ENCODE data around the gene CNBD2. TPM values are rescaled to one million over a fixed set of nuclear protein-coding genes. Genes with fewer than 3 reads are reported as not detected.
"Not testable (repeated sequence)": the region's sequence is repeated elsewhere in the genome, so short reads cannot be mapped to it uniquely, and the experiment has no call there.

The CNBD2 gene
- total RNA-seq, 2 experiments from 2014 or later = 4.8 to 5.3 TPM

DNA sequence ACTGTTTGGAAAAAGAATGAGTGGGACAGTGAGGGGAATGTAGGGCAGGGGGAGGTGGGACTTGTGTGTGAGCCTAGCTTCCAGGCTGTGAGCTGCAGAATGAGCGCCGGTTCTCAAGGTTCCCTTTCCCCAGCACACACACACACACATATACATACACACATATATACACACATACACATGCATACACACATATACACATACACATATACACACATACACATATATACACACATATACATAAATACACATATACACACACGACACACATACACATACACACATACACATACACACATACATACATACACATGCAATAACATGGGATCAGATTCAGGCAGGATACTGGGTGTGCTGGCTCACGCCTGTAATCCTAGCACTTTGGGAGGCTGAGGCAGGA, 66.5 kb downstream of the CNBD2 start:
- H3K4me1 Mint-ChIP-seq (ENCODE audit: low read depth) = no peaks in the 10 kb centered on the region
- CTCF ChIA-PET = no interaction called here
- no peaks in the 10 kb centered on the region for H3K9me3 Mint-ChIP-seq
- H3K4me3 Mint-ChIP-seq = no peak overlapping the region
- H3K27me3 Mint-ChIP-seq (ENCODE audit: low read depth) = no peaks in the 10 kb centered on the region
- no peak for DNase-seq
- H3K36me3 Mint-ChIP-seq (ENCODE audit: low read depth) = no peaks in the 10 kb centered on the region
- H3K27ac Mint-ChIP-seq = no peak overlapping the region
- intact Hi-C loops (cut with micrococcal nuclease) = no loop called here

DNA sequence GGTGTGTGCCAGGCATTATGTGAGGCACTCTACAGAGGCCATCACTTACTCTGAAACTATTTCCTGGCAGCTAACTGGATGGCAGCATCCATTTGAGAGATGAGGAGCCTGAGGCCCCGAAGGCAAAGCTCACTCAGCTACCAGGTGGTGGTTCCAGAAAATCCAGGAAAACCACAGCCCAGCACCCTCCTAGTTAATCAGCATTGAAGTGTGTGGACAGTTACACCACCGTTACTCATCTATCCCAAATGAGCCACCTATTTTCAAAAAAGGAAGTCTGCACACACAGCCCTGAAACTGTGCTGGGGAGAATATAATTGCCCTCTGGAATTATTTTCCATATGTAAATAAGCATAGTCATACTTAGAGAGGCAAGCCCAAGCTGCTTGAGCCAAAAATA, 67.4 kb downstream of the CNBD2 start:
- Mint-ChIP-seq H3K27ac (no peak overlapping the region), H3K4me1 (ENCODE audit: low read depth) (no peaks in the 10 kb centered on the region)
- no peak for DNase-seq

DNA sequence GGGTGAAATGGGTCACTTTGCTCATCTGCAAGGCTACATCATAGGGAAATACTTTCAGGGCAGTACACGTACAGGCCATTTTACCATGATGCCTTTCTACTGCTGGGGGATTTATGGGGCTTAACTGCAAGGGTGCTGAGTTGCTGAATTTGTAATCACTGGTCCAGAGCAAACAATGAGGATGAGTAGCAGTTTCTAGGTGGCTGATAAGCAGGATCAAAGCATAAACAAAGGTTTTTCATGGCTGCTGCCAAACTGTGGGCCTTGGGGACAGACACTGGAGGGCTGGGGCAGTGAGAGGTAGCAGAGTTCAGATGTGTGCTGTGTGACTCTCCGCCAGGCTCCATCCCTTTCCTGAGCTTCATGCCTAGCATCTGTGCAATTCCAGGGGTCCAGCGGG, 68.3 kb downstream of the CNBD2 start:
- intact Hi-C loops (cut with micrococcal nuclease) = no loop called here
- Mint-ChIP-seq H3K27ac (no peak overlapping the region), H3K4me3 (no peak overlapping the region), H3K36me3 (ENCODE audit: low read depth) (no peaks in the 10 kb centered on the region), H3K27me3 (ENCODE audit: low read depth) (no peaks in the 10 kb centered on the region), H3K4me1 (ENCODE audit: low read depth) (no peaks in the 10 kb centered on the region), H3K9me3 (no peaks in the 10 kb centered on the region)
- CTCF ChIA-PET = no interaction called here
- no peak for DNase-seq

More for the DNA sequence above, 67.4 kb downstream of the CNBD2 start:
- CTCF ChIA-PET = no interaction called here
- intact Hi-C loops (cut with micrococcal nuclease) = no loop called here
- H3K9me3 Mint-ChIP-seq = no peaks in the 10 kb centered on the region
- H3K4me3 Mint-ChIP-seq = no peak overlapping the region
- H3K27me3 Mint-ChIP-seq (ENCODE audit: low read depth) = no peaks in the 10 kb centered on the region
- H3K36me3 Mint-ChIP-seq (ENCODE audit: low read depth) = no peaks in the 10 kb centered on the region

DNA sequence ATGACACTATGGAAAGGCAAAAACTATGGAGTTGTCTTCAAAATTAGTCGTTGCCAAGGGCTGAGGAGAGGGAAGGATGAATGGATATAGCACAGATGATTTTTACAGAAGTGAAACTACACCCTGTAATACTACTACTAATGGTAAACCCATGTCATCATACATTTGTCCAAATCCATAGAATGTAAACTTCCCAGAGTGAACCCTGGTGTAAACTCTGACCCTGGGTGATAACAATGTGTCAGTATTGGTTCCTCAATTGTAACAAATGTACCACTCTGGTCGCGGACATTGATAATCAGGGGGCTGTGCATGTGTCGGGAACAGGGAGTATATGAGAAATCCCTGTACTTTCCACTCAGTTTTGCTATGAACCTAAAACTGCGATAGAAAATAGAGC, 72.2 kb downstream of the CNBD2 start:
- no peaks in the 10 kb centered on the region for H3K9me3 Mint-ChIP-seq
- H3K4me3 Mint-ChIP-seq = no peak overlapping the region
- no peak for DNase-seq
- H3K27ac Mint-ChIP-seq = no peak overlapping the region
- CTCF ChIA-PET = interaction anchor here (0.6 to 0.7 kb wide), 2 partner anchors 35 to 437 kb away, joined by 3 read pairs; no protein-coding TSS in a partner anchor
- intact Hi-C loops (cut with micrococcal nuclease) = no loop called here
- peaks cover 2% of the 10 kb centered on the region for H3K36me3 Mint-ChIP-seq (ENCODE audit: low read depth)
- H3K27me3 Mint-ChIP-seq (ENCODE audit: low read depth) = no peaks in the 10 kb centered on the region
- H3K4me1 Mint-ChIP-seq (ENCODE audit: low read depth) = peaks cover 3% of the 10 kb centered on the region

DNA sequence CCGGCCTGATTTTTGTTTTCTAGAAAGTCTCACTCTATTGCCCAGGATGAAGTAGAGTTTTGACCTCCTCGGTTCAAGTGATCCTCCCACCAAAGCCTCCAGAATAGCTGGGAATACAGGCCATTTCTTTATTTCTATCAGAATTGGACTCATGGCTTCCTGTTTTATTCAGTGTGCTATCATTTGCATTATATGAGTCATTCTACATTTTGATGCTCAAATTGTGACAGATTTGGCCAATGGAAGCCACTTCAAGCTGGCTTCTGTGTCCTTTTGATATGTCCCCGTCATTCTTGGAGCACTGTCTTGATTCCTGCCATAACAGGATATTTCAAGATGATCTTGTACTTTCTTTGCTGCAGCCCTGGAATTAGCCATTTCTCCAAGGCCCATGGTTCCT, 75.1 kb downstream of the CNBD2 start:
- CTCF ChIA-PET = interaction anchor here (1.0 to 1.1 kb wide), 2 partner anchors 14 to 50 kb away, joined by 3 to 4 read pairs; no protein-coding TSS in a partner anchor
- no peaks in the 10 kb centered on the region for H3K9me3 Mint-ChIP-seq

DNA sequence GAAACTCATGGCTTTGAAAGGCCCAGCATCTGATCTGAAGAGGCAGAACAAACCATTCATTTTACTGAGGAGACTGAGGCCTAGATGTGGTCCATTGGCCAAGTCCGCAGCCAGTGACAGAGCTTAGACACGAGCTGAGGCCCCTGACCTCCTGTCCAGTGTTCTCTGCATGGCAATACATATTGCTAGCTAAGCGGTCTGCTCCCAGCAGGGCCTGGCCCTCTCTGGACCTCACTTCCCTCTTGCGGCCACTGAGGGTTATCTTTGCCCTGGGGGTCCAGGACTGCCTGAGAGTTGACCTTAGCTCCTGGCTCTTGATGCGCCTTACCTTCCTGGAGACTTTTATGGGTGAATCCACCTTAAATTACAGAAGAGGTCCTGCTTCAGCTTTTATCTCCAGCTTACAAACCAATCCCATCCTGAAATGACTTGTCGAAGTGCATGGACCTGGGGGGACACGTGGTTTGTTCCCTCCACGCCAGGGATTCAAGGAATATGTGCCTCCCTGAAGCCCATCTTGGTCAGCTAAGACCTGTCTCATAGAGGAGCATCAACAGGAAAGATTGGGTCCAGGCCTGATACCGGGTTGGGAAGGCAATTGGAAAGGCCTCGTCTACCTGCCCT, 75.6 kb downstream of the CNBD2 start:
- no peaks in the 10 kb centered on the region for H3K9me3 Mint-ChIP-seq
- CTCF ChIA-PET = interaction anchor here (0.6 to 1.1 kb wide), 3 partner anchors 14 to 51 kb away, joined by 3 to 7 read pairs (median 4); no protein-coding TSS in a partner anchor
- H3K36me3 Mint-ChIP-seq (ENCODE audit: low read depth) = peaks cover 25% of the 10 kb centered on the region
- DNase-seq = no peak
- no peak overlapping the region for H3K27ac Mint-ChIP-seq
- intact Hi-C loops (cut with micrococcal nuclease) = no loop called here
- no peak overlapping the region for H3K4me3 Mint-ChIP-seq
- H3K27me3 Mint-ChIP-seq (ENCODE audit: low read depth) = no peaks in the 10 kb centered on the region
- H3K4me1 Mint-ChIP-seq (ENCODE audit: low read depth) = peaks cover 28% of the 10 kb centered on the region

More for the DNA sequence above, 75.1 kb downstream of the CNBD2 start:
- H3K36me3 Mint-ChIP-seq (ENCODE audit: low read depth) = peaks cover 19% of the 10 kb centered on the region
- intact Hi-C loops (cut with micrococcal nuclease) = no loop called here
- no peaks in the 10 kb centered on the region for H3K27me3 Mint-ChIP-seq (ENCODE audit: low read depth)
- peaks cover 22% of the 10 kb centered on the region for H3K4me1 Mint-ChIP-seq (ENCODE audit: low read depth)
- no peak for DNase-seq
- no peak overlapping the region for H3K27ac Mint-ChIP-seq
- H3K4me3 Mint-ChIP-seq = no peak overlapping the region

DNA sequence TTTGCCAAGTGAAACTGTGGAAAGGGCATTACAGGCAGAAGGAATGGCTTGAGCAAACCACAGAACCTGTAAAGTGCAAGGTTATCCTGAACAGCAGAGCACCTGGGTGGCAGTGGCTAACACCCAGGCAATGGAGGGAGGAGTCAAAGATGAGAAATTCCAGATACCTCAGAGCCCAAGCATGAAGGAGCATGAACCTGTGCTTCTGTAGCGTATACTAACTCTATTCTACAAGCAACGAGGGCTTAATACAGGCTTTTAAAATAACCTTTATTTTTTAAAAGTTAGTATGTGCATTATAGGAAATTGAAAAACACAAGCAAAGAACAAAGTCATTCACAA, 77.0 kb downstream of the CNBD2 start:
- intact Hi-C loops (cut with micrococcal nuclease) = no loop called here
- Mint-ChIP-seq H3K4me1 (ENCODE audit: low read depth) (peaks cover 31% of the 10 kb centered on the region), H3K9me3 (no peaks in the 10 kb centered on the region), H3K27ac (peak overlapping the region; percentile 47), H3K4me3 (no peak overlapping the region), H3K36me3 (ENCODE audit: low read depth) (peaks cover 36% of the 10 kb centered on the region), H3K27me3 (ENCODE audit: low read depth) (no peaks in the 10 kb centered on the region)
- CTCF ChIA-PET = no interaction called here
- no peak for DNase-seq

DNA sequence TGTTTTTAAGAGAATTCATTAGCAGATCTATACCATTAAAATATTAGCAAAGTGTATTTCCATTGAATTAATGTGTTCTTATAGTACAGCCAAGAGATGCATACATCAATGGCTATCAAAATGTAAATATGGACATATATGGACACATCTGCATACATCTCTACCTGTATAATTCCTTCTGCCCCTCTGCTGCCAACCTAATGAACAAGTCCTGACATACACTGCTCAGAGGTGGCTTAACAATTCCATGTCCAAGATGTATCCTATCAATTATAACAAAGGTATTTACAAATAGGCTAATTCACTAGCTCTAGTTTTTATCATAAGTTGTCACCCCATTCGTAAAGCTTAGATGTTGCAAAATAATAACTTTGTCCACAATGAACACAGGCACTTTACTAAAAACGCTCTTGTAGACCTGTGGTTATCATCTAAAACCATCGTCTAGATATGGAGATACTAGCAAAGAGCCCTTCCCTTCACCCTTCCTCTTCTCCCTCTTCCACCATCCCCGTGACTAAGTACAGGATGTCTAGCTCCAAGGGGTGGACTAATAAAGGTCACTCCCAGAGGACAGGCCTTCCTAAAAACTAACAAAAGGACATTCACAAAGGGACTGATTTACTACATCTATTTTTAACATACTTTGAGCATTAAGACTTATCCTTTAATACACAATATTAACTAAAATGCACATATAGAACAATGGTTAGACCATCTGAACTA, 77.8 kb downstream of the CNBD2 start:
- not testable (repeated sequence) for H3K4me3 Mint-ChIP-seq

DNA sequence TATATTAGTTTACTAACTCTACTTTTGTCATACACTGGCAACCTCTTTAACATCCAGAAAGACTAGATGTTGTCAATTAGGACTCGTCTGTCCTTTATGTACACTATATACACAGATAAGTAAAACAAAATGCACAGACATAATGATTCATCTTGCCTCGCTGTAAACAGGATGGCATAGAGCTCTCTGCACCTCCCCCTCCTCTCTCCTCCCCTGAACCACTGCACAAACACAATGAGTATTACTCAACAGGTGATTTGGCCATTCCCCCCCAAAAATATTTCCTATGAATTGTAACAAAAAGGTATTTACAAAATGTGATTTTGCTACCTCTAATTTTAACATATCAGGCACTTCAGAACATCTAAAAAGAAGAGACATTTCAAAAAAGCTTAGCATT, 81.0 kb downstream of the CNBD2 start:
- Mint-ChIP-seq H3K4me3 (peak overlapping the region; percentile 82), H3K36me3 (ENCODE audit: low read depth) (peaks cover 36% of the 10 kb centered on the region), H3K27ac (peak overlapping the region; percentile 83), H3K4me1 (ENCODE audit: low read depth) (peaks cover 35% of the 10 kb centered on the region)
- H3K9me3 Mint-ChIP-seq; DNase-seq; H3K27me3 Mint-ChIP-seq (ENCODE audit: low read depth); CTCF ChIA-PET; intact Hi-C loops (cut with micrococcal nuclease): not testable (repeated sequence)

More for the DNA sequence above, 77.8 kb downstream of the CNBD2 start:
- peaks cover 36% of the 10 kb centered on the region for H3K36me3 Mint-ChIP-seq (ENCODE audit: low read depth)
- CTCF ChIA-PET; DNase-seq; intact Hi-C loops (cut with micrococcal nuclease); H3K27me3 Mint-ChIP-seq (ENCODE audit: low read depth); H3K27ac Mint-ChIP-seq; H3K9me3 Mint-ChIP-seq: not testable (repeated sequence)
- peaks cover 34% of the 10 kb centered on the region for H3K4me1 Mint-ChIP-seq (ENCODE audit: low read depth)

DNA sequence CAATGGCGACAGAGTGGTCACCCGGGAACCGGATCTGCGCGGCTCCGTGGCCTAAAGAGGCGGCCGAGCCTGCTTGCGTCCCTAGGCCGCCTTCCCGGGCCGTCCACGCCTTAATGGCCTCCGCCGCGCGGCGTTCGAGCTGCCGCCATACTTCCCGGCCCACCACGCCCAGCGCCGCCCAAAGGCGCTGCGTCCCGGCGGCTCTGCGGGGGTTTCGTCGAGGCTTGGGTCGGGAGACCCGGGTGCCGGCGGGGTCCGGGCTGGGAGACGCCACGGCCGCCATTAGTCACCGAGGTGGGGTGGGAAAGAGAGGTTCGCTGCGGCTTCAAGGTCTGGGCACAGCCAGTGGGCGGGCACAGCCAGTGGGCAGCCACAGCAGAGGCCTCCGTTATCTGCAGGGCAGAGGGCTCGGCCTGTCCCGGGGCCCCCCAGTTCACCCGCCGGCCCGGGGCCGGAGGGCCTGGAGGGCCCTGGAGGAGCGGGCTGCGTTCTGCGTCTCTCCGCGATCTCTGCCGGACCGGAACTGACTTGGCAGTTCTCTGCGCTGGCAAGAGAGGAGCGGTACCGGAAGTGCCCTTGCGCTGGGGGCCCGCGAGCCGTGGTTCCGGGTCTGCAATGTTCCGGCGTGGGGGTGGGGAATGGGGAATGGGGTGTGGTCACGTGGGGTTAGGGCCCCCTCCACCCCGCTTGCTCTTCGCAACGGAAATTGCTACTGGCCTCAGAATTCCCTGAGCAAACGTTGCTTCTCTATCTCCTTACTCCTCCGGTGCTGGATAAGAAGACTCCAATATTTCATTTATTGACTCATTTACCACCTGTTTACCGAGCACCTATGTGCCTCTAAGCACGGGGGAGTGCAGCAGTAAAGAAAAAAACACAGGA, 82.3 kb downstream of the CNBD2 start:
- CTCF ChIA-PET = interaction anchor here (1.4 kb wide), 1 partner anchor 97 kb away, joined by 4 read pairs; the partner anchor contains the start of gene SCAND1
- H3K27me3 Mint-ChIP-seq (ENCODE audit: low read depth) = no peaks in the 10 kb centered on the region
- intact Hi-C loops (cut with micrococcal nuclease) = loop anchor here (2.0 to 5.0 kb wide), 5 partner anchors 14 to 433 kb away; partner anchors contain the start of genes AAR2, RBM39, SCAND1 and SPAG4

DNA sequence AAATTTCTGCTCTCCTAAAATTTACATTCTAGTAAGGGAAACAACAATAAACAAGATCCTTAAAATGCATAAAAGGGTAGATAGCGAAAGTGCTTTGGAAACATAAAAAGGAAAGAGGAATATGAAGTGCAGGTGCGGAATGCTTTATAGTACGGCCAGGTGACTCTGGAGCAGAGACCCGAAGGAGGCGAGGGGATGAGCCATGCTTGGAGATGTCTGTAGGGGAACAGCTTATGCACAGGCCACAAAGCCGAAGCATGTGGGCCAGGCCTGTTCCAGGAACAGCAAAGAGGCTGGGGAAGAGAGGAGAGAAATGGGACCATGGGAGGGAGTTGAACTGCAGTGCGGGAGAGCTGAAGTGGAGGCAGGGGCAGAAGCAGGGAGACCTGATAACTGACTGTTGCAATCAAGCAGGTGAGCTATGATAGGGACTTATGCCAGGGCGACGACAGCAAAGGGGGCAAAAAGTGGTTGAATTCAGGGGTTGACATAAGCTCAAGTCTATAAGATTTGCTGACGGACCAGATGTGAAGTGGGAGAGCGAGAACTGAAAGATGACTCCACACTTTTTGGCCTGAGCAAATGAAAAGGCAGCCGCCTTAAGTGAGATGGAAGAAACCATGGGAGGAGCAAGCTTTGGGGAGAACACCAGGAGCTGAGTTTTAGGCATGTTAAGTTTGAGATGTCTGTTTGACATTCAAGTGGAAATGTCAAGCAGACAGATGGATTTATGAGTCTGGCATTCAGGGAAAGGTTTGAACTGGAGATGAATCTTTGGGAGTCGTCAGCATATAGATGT, 83.1 kb downstream of the CNBD2 start:
- Mint-ChIP-seq H3K4me1 (ENCODE audit: low read depth) (peaks cover 30% of the 10 kb centered on the region), H3K9me3 (no peaks in the 10 kb centered on the region), H3K27ac (peak overlapping the region; percentile 83), H3K36me3 (ENCODE audit: low read depth) (peaks cover 29% of the 10 kb centered on the region), H3K27me3 (ENCODE audit: low read depth) (no peaks in the 10 kb centered on the region), H3K4me3 (peak overlapping the region; percentile 82)
- intact Hi-C loops (cut with micrococcal nuclease) = loop anchor here (2.0 to 5.0 kb wide), 5 partner anchors 13 to 434 kb away; partner anchors contain the start of genes AAR2, RBM39, SCAND1 and SPAG4
- no peak for DNase-seq
- CTCF ChIA-PET = interaction anchor here (1.4 kb wide), 1 partner anchor 97 kb away, joined by 4 read pairs; the partner anchor contains the start of gene SCAND1

More for the DNA sequence above, 82.3 kb downstream of the CNBD2 start:
- peaks cover 35% of the 10 kb centered on the region for H3K4me1 Mint-ChIP-seq (ENCODE audit: low read depth)
- DNase-seq = peak; percentile 95
- peak overlapping the region; percentile 83 for H3K27ac Mint-ChIP-seq
- no peaks in the 10 kb centered on the region for H3K9me3 Mint-ChIP-seq
- H3K36me3 Mint-ChIP-seq (ENCODE audit: low read depth) = peaks cover 34% of the 10 kb centered on the region
- peak overlapping the region; percentile 82 for H3K4me3 Mint-ChIP-seq
